ENCODE measurements around the gene SDS.

The SDS gene

DNA sequence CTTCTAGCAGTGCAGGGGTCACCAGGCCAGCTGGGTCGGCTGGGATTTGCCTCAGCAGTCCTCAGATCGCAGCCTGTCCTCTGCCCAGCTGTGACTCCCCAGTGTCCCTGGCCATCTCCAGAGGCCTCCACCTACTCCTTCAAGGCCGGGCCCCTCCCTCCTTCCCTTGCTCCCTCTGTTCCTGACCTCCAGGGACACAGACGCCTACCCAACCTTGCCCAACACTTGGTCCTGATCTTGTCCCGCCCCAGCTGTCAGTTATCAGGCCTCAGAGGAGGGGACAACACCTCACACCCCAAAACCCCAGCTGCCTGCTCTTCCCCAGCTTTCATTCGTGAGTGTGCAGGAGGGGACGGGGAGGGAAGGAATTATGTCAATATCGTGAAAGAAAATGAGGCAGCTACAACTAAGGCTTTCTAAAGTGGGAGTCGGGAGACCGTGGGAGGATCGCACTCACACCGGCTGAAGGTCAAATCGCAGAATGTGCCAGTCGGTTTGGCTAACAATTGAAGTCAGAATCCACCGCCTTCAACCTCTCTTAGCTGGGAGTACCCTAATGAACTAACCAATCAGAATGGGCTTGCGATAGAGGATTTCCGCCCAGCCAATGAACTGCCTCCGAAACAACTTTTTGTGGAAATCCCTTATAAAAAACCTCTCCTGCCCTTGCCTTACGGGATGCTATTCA is 54.7 kb downstream of the SDS start:
- TF ChIP-seq ISL1 (CRISPR knock-in tag; IDR thresholded peaks at IDR 0.05) (no peak), PPARA (CRISPR knock-in tag; IDR thresholded peaks at IDR 0.05; ENCODE audit: borderline replicate concordance) (no peak), BACH2 (CRISPR knock-in tag; IDR thresholded peaks at IDR 0.05; ENCODE audit: borderline replicate concordance) (no peak), TCF4 (CRISPR knock-in tag; IDR thresholded peaks at IDR 0.05; ENCODE audit: borderline replicate concordance) (no peak), ZNF565 (CRISPR knock-in tag; conservative IDR thresholded peaks at IDR 0.05; ENCODE audit: low read depth) (no peak), ZFP3 (CRISPR knock-in tag; IDR thresholded peaks at IDR 0.05) (no peak), TOX (CRISPR knock-in tag; IDR thresholded peaks at IDR 0.05; ENCODE audit: borderline replicate concordance) (no peak), ESRRG (CRISPR knock-in tag; IDR thresholded peaks at IDR 0.05) (no peak), ZC3H10 (CRISPR knock-in tag; IDR thresholded peaks at IDR 0.05) (no peak), SNAI2 (CRISPR knock-in tag; IDR thresholded peaks at IDR 0.05) (no peak), OSR1 (CRISPR knock-in tag; IDR thresholded peaks at IDR 0.05) (no peak), ARNTL (CRISPR knock-in tag; IDR thresholded peaks at IDR 0.05; ENCODE audit: borderline replicate concordance, low read depth) (no peak)
- TF ChIP-seq, protein P1, sequence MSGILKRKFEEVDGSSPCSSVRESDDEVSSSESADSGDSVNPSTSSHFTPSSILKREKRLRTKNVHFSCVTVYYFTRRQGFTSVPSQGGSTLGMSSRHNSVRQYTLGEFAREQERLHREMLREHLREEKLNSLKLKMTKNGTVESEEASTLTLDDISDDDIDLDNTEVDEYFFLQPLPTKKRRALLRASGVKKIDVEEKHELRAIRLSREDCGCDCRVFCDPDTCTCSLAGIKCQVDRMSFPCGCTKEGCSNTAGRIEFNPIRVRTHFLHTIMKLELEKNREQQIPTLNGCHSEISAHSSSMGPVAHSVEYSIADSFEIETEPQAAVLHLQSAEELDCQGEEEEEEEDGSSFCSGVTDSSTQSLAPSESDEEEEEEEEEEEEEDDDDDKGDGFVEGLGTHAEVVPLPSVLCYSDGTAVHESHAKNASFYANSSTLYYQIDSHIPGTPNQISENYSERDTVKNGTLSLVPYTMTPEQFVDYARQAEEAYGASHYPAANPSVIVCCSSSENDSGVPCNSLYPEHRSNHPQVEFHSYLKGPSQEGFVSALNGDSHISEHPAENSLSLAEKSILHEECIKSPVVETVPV (CRISPR knock-in tag; IDR thresholded peaks at IDR 0.05): no peak
- TF ChIP-seq, protein P2, sequence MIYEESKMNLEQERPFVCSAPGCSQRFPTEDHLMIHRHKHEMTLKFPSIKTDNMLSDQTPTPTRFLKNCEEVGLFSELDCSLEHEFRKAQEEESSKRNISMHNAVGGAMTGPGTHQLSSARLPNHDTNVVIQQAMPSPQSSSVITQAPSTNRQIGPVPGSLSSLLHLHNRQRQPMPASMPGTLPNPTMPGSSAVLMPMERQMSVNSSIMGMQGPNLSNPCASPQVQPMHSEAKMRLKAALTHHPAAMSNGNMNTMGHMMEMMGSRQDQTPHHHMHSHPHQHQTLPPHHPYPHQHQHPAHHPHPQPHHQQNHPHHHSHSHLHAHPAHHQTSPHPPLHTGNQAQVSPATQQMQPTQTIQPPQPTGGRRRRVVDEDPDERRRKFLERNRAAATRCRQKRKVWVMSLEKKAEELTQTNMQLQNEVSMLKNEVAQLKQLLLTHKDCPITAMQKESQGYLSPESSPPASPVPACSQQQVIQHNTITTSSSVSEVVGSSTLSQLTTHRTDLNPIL (CRISPR knock-in tag; IDR thresholded peaks at IDR 0.05; ENCODE audit: low read depth): no peak
- TF ChIP-seq, protein P3, sequence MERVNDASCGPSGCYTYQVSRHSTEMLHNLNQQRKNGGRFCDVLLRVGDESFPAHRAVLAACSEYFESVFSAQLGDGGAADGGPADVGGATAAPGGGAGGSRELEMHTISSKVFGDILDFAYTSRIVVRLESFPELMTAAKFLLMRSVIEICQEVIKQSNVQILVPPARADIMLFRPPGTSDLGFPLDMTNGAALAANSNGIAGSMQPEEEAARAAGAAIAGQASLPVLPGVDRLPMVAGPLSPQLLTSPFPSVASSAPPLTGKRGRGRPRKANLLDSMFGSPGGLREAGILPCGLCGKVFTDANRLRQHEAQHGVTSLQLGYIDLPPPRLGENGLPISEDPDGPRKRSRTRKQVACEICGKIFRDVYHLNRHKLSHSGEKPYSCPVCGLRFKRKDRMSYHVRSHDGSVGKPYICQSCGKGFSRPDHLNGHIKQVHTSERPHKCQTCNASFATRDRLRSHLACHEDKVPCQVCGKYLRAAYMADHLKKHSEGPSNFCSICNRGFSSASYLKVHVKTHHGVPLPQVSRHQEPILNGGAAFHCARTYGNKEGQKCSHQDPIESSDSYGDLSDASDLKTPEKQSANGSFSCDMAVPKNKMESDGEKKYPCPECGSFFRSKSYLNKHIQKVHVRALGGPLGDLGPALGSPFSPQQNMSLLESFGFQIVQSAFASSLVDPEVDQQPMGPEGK (CRISPR knock-in tag; IDR thresholded peaks at IDR 0.05; ENCODE audit: borderline replicate concordance): no peak
- no peak for ATAC-seq

DNA sequence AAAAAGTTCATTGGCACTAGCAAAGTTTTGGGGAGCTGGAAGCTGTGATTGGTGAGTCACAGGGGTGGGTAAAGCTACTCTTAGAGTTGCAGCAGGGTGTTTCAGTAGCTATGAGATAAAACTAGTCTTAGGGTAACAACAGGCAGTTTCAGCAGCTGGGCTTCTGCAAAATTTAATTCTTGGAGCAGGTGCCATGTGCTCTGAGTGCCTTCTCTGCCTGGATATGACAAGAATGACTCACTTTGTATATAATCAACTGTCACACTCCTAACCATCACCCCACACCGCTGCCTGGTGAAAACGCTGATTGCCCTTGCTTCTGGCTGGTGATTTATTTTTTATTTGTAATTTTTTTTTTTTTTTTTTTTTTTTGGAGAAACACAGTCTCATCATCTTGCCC is 55.8 kb downstream of the SDS start:
- no peak for ATAC-seq
- TF ChIP-seq TOX (CRISPR knock-in tag; IDR thresholded peaks at IDR 0.05; ENCODE audit: borderline replicate concordance) (no peak), ZC3H10 (CRISPR knock-in tag; IDR thresholded peaks at IDR 0.05) (no peak), BACH2 (CRISPR knock-in tag; IDR thresholded peaks at IDR 0.05; ENCODE audit: borderline replicate concordance) (no peak), ZFP30 (CRISPR knock-in tag; IDR thresholded peaks at IDR 0.05) (no peak)

DNA sequence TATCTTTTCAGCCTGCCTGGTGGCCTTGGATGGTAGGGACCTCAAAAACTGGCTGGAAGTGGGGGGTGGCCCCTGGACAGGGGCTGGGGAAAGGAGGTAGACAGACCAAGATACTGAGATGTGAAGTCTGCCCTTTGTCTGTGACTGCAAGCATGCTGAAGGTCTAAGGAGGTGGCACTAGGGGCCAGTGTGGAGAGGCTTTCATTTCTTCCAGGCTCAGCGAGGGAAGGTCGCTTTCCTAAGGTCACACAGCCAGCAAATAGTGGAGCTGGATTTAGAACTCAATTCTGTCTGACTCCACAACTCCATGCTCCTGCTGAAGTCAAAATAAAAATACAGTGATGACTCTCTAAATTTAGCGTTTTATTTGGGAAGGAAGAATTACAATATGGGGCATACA is 56.6 kb downstream of the SDS start:
- ATAC-seq: no peak
- TF ChIP-seq TOX (CRISPR knock-in tag; IDR thresholded peaks at IDR 0.05; ENCODE audit: borderline replicate concordance): no peak
- no peak for TF ChIP-seq ZC3H10 (CRISPR knock-in tag; IDR thresholded peaks at IDR 0.05)
- TF ChIP-seq, protein P4, sequence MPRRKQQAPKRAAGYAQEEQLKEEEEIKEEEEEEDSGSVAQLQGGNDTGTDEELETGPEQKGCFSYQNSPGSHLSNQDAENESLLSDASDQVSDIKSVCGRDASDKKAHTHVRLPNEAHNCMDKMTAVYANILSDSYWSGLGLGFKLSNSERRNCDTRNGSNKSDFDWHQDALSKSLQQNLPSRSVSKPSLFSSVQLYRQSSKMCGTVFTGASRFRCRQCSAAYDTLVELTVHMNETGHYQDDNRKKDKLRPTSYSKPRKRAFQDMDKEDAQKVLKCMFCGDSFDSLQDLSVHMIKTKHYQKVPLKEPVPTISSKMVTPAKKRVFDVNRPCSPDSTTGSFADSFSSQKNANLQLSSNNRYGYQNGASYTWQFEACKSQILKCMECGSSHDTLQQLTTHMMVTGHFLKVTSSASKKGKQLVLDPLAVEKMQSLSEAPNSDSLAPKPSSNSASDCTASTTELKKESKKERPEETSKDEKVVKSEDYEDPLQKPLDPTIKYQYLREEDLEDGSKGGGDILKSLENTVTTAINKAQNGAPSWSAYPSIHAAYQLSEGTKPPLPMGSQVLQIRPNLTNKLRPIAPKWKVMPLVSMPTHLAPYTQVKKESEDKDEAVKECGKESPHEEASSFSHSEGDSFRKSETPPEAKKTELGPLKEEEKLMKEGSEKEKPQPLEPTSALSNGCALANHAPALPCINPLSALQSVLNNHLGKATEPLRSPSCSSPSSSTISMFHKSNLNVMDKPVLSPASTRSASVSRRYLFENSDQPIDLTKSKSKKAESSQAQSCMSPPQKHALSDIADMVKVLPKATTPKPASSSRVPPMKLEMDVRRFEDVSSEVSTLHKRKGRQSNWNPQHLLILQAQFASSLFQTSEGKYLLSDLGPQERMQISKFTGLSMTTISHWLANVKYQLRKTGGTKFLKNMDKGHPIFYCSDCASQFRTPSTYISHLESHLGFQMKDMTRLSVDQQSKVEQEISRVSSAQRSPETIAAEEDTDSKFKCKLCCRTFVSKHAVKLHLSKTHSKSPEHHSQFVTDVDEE (CRISPR knock-in tag; IDR thresholded peaks at IDR 0.05): no peak
- TF ChIP-seq, protein P1 (CRISPR knock-in tag; IDR thresholded peaks at IDR 0.05): no peak
- TF ChIP-seq SNAI2 (CRISPR knock-in tag; IDR thresholded peaks at IDR 0.05): no peak
- no peak for TF ChIP-seq ISL1 (CRISPR knock-in tag; IDR thresholded peaks at IDR 0.05)
- no peak for TF ChIP-seq OSR1 (CRISPR knock-in tag; IDR thresholded peaks at IDR 0.05)
- TF ChIP-seq, protein P3 (CRISPR knock-in tag; IDR thresholded peaks at IDR 0.05; ENCODE audit: borderline replicate concordance): no peak
- TF ChIP-seq GLIS3 (CRISPR knock-in tag; IDR thresholded peaks at IDR 0.05): no peak
- no peak for TF ChIP-seq ZFP30 (CRISPR knock-in tag; IDR thresholded peaks at IDR 0.05)
- TF ChIP-seq ZNF70 (CRISPR knock-in tag; IDR thresholded peaks at IDR 0.05): no peak
- TF ChIP-seq, protein P5, sequence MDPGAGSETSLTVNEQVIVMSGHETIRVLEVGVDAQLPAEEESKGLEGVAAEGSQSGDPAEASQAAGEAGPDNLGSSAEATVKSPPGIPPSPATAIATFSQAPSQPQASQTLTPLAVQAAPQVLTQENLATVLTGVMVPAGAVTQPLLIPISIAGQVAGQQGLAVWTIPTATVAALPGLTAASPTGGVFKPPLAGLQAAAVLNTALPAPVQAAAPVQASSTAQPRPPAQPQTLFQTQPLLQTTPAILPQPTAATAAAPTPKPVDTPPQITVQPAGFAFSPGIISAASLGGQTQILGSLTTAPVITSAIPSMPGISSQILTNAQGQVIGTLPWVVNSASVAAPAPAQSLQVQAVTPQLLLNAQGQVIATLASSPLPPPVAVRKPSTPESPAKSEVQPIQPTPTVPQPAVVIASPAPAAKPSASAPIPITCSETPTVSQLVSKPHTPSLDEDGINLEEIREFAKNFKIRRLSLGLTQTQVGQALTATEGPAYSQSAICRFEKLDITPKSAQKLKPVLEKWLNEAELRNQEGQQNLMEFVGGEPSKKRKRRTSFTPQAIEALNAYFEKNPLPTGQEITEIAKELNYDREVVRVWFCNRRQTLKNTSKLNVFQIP (CRISPR knock-in tag; IDR thresholded peaks at IDR 0.05; ENCODE audit: borderline replicate concordance, low read depth): no peak
- TF ChIP-seq ZNF565 (CRISPR knock-in tag; conservative IDR thresholded peaks at IDR 0.05; ENCODE audit: low read depth): no peak
- TF ChIP-seq PPARA (CRISPR knock-in tag; IDR thresholded peaks at IDR 0.05; ENCODE audit: borderline replicate concordance): no peak
- TF ChIP-seq CSDC2 (CRISPR knock-in tag; IDR thresholded peaks at IDR 0.05): no peak
- no peak for TF ChIP-seq ZNF8 (CRISPR knock-in tag; IDR thresholded peaks at IDR 0.05)
- TF ChIP-seq, protein P2 (CRISPR knock-in tag; IDR thresholded peaks at IDR 0.05; ENCODE audit: low read depth): no peak
- TF ChIP-seq ARNTL (CRISPR knock-in tag; IDR thresholded peaks at IDR 0.05; ENCODE audit: borderline replicate concordance, low read depth): no peak
